Smooth muscle cell (in vitro differentiated cells): ENCODE data around the gene F2RL1. TPM values are rescaled to one million over a fixed set of nuclear protein-coding genes. Genes with fewer than 3 reads are reported as not detected.
"Not testable (repeated sequence)": the region's sequence is repeated elsewhere in the genome, so short reads cannot be mapped to it uniquely, and the experiment has no call there.

ENCODE experiments used
- DNase-seq: peaks from one replicate; lab custom pipeline; 2025; ENCODE audit not compliant: unreplicated experiment; lab: John Stamatoyannopoulos, UW
- H2AFZ ChIP-seq: fragments of 200-600 bp; sonication (generic); 2 replicates; pipeline ENCODE4 v1.6.0; 2016; ENCODE audit warnings: antibody characterized with exemption, low read depth, mild to moderate bottlenecking
- H3F3A ChIP-seq: fragments of 200-600 bp; sonication (generic); 2 replicates; pipeline ENCODE4 v1.6.0; 2017; ENCODE audit warnings: antibody characterized with exemption, low read depth
- H3K27ac ChIP-seq: fragments of 200-600 bp; sonication (generic); 2 replicates; pipeline ENCODE4 v1.5.1; 2016; ENCODE audit warnings: low read depth, mild to moderate bottlenecking
- H3K27me3 ChIP-seq: fragments of 200-600 bp; sonication (generic); 2 replicates; pipeline ENCODE4 v1.6.1; 2016; ENCODE audit warnings: low read depth, mild to moderate bottlenecking
- H3K36me3 ChIP-seq: fragments of 200-600 bp; sonication (generic); 2 replicates; pipeline ENCODE4 v1.5.1; 2016; ENCODE audit warnings: low read depth
- H3K4me1 ChIP-seq: fragments of 200-600 bp; sonication (generic); 2 replicates; pipeline ENCODE4 v1.5.1; 2016; ENCODE audit warnings: low read depth
- H3K4me2 ChIP-seq: fragments of 200-600 bp; sonication (generic); 2 replicates; pipeline ENCODE4 v1.6.0; 2016; ENCODE audit warnings: mild to moderate bottlenecking
- H3K4me3 ChIP-seq: fragments of 200-600 bp; sonication (generic); 2 replicates; pipeline ENCODE4 v1.5.1; 2016; ENCODE audit warnings: mild to moderate bottlenecking
- H3K79me2 ChIP-seq: fragments of 200-600 bp; sonication (generic); 2 replicates; pipeline ENCODE4 v1.6.0; 2016; ENCODE audit warnings: low read depth, mild to moderate bottlenecking
- H3K9ac ChIP-seq: fragments of 200-600 bp; sonication (generic); 2 replicates; pipeline ENCODE4 v1.6.0; 2016; ENCODE audit warnings: low read depth
- H3K9me3 ChIP-seq: fragments of 200-600 bp; sonication (generic); replicated peaks from 2 replicates; pipeline ENCODE4 v1.5.1; 2016; ENCODE audit warnings: low read depth
- H4K20me1 ChIP-seq: fragments of 200-600 bp; sonication (generic); 2 replicates; pipeline ENCODE4 v1.6.0; 2016; ENCODE audit warnings: low read depth
- WGBS: methylation state at CpG from one replicate; pipeline ENCODE4 v1.1.7; 2016; ENCODE audit warnings: low lambda C conversion rate; 5-methylcytosine and 5-hydroxymethylcytosine counted together
- polyA plus RNA-seq: library from polyadenylated mRNA; unstranded; fragments of >200 nt; fragmentation: Nextera tagmentation; extraction: Ambion mirVana; gene quantifications from 2 replicates; pipeline ENCODE4 v1.2.1, GENCODE V29; 2016
- total RNA-seq: library from RNA; depleted of rRNA; stranded (reverse); fragments of >200 nt; gene quantifications from 2 replicates; pipeline ENCODE4 v1.2.3, GENCODE V29; 2014
- TF ChIP-seq, protein P1 (sequence below): fragments of 200-600 bp; sonication (generic); IDR thresholded peaks from 2 replicates; pipeline ENCODE4 v1.5.1; 2017; ENCODE audit warnings: borderline replicate concordance, mild to moderate bottlenecking, antibody characterized with exemption; ENCODE audit not compliant: insufficient read depth, poor library complexity, severe bottlenecking

Gene F2RL1
- total and polyA plus RNA-seq, 2 experiments from 2014 or later = 42.6 to 88.3 TPM

DNA sequence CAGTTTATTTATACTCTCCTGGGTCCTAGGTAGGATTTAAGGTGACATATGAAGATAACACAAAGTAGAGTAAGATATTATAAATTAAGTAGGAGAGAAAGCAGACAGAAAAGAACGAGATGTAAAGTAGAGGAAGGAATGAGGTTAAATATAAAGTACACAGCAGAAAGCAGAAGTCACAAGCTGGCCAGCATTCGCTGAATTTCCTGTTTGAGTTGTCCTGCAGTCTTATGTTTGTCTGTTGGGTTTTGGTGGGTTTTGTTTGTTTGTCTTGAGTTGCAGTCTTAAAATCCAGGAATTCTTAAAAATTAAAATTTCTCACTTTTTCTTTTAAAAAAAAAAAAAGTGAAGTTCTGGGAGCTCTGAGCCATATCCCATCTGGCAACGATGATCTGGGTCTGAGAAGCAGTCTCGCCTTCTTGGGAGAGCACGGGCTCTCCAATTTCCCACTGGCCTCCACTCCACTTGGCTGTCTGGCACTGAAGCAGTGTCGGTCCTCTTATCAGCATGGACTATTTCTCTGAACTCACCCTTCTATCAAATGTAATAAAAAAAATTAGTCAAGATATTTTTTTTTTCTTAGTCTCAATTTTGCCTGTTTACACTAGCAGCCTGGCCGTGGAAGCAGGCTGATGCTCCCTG is 33.0 kb downstream of the F2RL1 start:
- TF ChIP-seq, protein P1, sequence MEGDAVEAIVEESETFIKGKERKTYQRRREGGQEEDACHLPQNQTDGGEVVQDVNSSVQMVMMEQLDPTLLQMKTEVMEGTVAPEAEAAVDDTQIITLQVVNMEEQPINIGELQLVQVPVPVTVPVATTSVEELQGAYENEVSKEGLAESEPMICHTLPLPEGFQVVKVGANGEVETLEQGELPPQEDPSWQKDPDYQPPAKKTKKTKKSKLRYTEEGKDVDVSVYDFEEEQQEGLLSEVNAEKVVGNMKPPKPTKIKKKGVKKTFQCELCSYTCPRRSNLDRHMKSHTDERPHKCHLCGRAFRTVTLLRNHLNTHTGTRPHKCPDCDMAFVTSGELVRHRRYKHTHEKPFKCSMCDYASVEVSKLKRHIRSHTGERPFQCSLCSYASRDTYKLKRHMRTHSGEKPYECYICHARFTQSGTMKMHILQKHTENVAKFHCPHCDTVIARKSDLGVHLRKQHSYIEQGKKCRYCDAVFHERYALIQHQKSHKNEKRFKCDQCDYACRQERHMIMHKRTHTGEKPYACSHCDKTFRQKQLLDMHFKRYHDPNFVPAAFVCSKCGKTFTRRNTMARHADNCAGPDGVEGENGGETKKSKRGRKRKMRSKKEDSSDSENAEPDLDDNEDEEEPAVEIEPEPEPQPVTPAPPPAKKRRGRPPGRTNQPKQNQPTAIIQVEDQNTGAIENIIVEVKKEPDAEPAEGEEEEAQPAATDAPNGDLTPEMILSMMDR = no peak
- DNase-seq = no peak
- no peak overlapping the region for H3K9ac ChIP-seq
- H3K36me3 ChIP-seq = no peaks in the 10 kb centered on the region
- no peaks in the 10 kb centered on the region for H3K27me3 ChIP-seq
- no peaks in the 10 kb centered on the region for H4K20me1 ChIP-seq
- H3K4me3 ChIP-seq = no peak overlapping the region
- H3K79me2 ChIP-seq = no peaks in the 10 kb centered on the region
- H3F3A ChIP-seq = peaks cover 6% of the 10 kb centered on the region
- WGBS = 82% methylated on average over 7 of the region's 7 CpGs
- no peaks in the 10 kb centered on the region for H3K4me1 ChIP-seq
- no peak overlapping the region for H2AFZ ChIP-seq
- no peak overlapping the region for H3K27ac ChIP-seq
- no peak overlapping the region for H3K4me2 ChIP-seq
- no peaks in the 10 kb centered on the region for H3K9me3 ChIP-seq

DNA sequence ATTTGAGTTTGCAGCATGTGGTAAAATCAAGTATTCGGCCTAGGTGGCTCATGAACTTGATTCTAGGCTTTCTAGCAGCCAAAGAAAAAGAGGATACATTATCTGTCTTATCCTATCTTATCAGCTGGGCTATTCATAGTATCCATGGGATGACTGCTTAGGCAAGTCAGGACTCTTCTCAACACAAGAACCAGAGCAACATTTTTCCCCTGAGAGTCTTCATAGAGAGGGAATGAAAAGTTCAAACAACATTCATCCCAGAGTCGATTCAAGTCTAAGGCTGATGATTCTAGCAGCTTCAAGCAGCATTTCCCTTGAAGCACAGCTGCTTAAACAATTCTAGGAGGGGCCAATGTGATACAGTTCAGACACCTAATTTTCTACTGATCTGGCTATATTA is 33.9 kb downstream of the F2RL1 start:
- WGBS = 55% methylated on average over 2 of the region's 2 CpGs
- DNase-seq = no peak
- Histone ChIP-seq H3K79me2 (no peaks in the 10 kb centered on the region), H3K9ac (no peak overlapping the region), H3K4me2 (no peak overlapping the region), H3F3A (peaks cover 6% of the 10 kb centered on the region), H3K4me1 (no peaks in the 10 kb centered on the region), H3K4me3 (no peak overlapping the region), H4K20me1 (no peaks in the 10 kb centered on the region), H3K9me3 (no peaks in the 10 kb centered on the region), H2AFZ (no peak overlapping the region), H3K27me3 (no peaks in the 10 kb centered on the region), H3K36me3 (no peaks in the 10 kb centered on the region), H3K27ac (no peak overlapping the region)
- TF ChIP-seq, protein P1 = no peak

DNA sequence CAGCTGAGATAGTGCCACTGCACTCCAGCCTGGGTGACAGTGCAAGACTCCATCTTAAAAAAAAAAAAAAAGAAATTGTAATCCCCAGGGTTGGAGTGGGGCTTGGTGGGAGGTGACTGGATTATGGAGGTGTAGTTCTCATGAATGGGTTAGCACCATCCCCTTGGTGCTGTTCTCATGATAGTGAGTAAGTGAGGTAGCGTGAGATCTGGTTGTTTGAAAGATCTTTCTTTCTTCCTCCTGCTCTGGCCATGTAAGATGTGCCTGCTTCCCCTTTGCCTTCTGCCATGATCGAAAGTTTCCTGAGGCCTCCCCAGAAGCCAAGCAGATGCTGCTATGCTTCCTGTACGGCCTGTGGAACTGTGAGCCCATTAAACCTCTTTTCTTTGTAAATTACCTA is 34.9 kb downstream of the F2RL1 start:
- H3K79me2 ChIP-seq, H3K27ac ChIP-seq, H3K4me1 ChIP-seq, H3K4me2 ChIP-seq, H3K9ac ChIP-seq, DNase-seq, H2AFZ ChIP-seq, H3K27me3 ChIP-seq, H3K9me3 ChIP-seq, H3F3A ChIP-seq, H3K36me3 ChIP-seq, H3K4me3 ChIP-seq, H4K20me1 ChIP-seq: not testable (repeated sequence)
- WGBS = 91% methylated on average over 3 of the region's 3 CpGs

DNA sequence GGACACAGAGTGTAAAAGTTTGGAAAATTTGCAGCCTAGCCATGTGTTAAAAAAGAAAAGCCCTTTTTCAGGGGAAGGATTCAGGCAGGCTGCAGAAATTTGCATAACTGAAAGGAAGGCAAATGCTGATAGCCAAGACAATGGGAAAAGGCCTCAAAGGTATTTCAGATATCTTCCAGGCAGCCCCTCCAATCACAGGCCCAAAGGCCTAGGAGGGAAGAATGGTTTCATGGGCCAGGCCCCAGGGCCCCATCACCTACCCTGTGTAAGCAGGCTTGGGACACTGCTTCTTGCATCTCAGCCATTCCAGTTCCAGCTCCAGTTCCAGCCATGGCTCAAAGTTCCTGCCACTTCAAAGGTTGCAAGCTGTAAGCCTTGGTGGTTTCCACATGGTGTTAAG is 35.8 kb downstream of the F2RL1 start:
- DNase-seq = no peak
- Histone ChIP-seq H3K36me3 (no peaks in the 10 kb centered on the region), H4K20me1 (no peaks in the 10 kb centered on the region), H2AFZ (no peak overlapping the region), H3K27ac (no peak overlapping the region), H3K4me1 (no peaks in the 10 kb centered on the region), H3K79me2 (no peaks in the 10 kb centered on the region), H3K9ac (no peak overlapping the region), H3K9me3 (no peaks in the 10 kb centered on the region), H3F3A (peaks cover 6% of the 10 kb centered on the region), H3K4me2 (no peak overlapping the region), H3K4me3 (no peak overlapping the region), H3K27me3 (no peaks in the 10 kb centered on the region)
- TF ChIP-seq, protein P1 = no peak

DNA sequence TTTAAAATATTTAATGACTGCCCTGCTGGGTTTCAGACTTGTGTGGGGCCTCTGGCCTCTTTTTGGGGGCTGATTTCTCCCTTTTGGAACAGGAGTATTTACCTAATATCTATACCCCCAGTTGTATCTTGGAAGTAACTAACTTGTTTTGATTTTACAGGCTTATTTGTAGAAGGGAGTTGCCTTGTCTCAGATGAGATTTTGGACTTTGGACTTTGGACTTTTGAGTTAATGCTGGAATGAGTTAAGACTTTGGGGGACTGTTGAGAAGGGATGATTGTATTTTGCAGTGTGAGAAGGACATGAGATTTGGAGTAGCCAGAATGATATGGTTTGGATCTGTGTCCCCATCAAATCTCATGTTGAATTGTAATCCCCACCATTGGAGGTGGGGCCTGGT is 36.7 kb downstream of the F2RL1 start:
- H4K20me1 ChIP-seq, H3K36me3 ChIP-seq, H3K4me3 ChIP-seq, DNase-seq, H3K4me1 ChIP-seq, H3F3A ChIP-seq, H2AFZ ChIP-seq, H3K27me3 ChIP-seq, H3K9me3 ChIP-seq, H3K79me2 ChIP-seq, H3K27ac ChIP-seq, H3K4me2 ChIP-seq, H3K9ac ChIP-seq: not testable (repeated sequence)
